Measurements from ENCODE around the gene TRPM3. TPM values are rescaled to one million over a fixed set of nuclear protein-coding genes. Genes with fewer than 3 reads are reported as not detected.
"Not testable (repeated sequence)": the region's sequence is repeated elsewhere in the genome, so short reads cannot be mapped to it uniquely, and the experiment has no call there.

TRPM3 gene
- total RNA-seq, 1 experiment from 2014 or later: 0.07 TPM

GRCh38 chr9:70998962-70999361 lies 122.5 kb downstream of the TRPM3 start:
- DNase-seq (ENCODE audit: low read depth): peak; percentile 19

GRCh38 chr9:70995511-70995910 lies 125.9 kb downstream of the TRPM3 start:
- no peak for DNase-seq (ENCODE audit: low read depth)

GRCh38 chr9:70994582-70994981 lies 126.8 kb downstream of the TRPM3 start:
- no peak for DNase-seq (ENCODE audit: low read depth)

GRCh38 chr9:70988551-70988950 lies 132.9 kb downstream of the TRPM3 start:
- no peak for DNase-seq (ENCODE audit: low read depth)

- DNase-seq (ENCODE audit: low read depth): no peak
Observed at GRCh38 chr9:70987986-70988385, 133.4 kb downstream of the TRPM3 start.

GRCh38 chr9:70986984-70987383 lies 134.4 kb downstream of the TRPM3 start:
- no peak for DNase-seq (ENCODE audit: low read depth)

GRCh38 chr9:70983723-70984295 lies 137.6 kb downstream of the TRPM3 start:
- DNase-seq (ENCODE audit: low read depth): no peak

- no peak for DNase-seq (ENCODE audit: low read depth)
Observed at GRCh38 chr9:70981312-70981711, 140.1 kb downstream of the TRPM3 start.

GRCh38 chr9:70979966-70980365 lies 141.5 kb downstream of the TRPM3 start:
- no peak for DNase-seq (ENCODE audit: low read depth)

GRCh38 chr9:70978085-70978484 lies 143.3 kb downstream of the TRPM3 start:
- DNase-seq (ENCODE audit: low read depth): no peak

GRCh38 chr9:70975821-70976220 lies 145.6 kb downstream of the TRPM3 start:
- no peak for DNase-seq (ENCODE audit: low read depth)

GRCh38 chr9:70971723-70972122 lies 149.7 kb downstream of the TRPM3 start:
- DNase-seq (ENCODE audit: low read depth): no peak

- DNase-seq (ENCODE audit: low read depth): not testable (repeated sequence)
Observed at GRCh38 chr9:70966380-70966779, 155.0 kb downstream of the TRPM3 start.

GRCh38 chr9:70964861-70965260 lies 156.6 kb downstream of the TRPM3 start:
- DNase-seq (ENCODE audit: low read depth): no peak

- no peak for DNase-seq (ENCODE audit: low read depth)
Observed at GRCh38 chr9:70963554-70963953, 157.9 kb downstream of the TRPM3 start.

- DNase-seq (ENCODE audit: low read depth): peak; percentile 25
Observed at GRCh38 chr9:70962761-70963440, 158.5 kb downstream of the TRPM3 start.

GRCh38 chr9:70959366-70959765 lies 162.1 kb downstream of the TRPM3 start:
- DNase-seq (ENCODE audit: low read depth): no peak

GRCh38 chr9:70954596-70955143 lies 166.8 kb downstream of the TRPM3 start:
- no peak for DNase-seq (ENCODE audit: low read depth)

- DNase-seq (ENCODE audit: low read depth): peak; percentile 96
Observed at GRCh38 chr9:70954126-70954525, 167.3 kb downstream of the TRPM3 start.

GRCh38 chr9:70951749-70952727 lies 169.4 kb downstream of the TRPM3 start:
- no peak for DNase-seq (ENCODE audit: low read depth)

GRCh38 chr9:70950270-70950669 lies 171.2 kb downstream of the TRPM3 start:
- no peak for DNase-seq (ENCODE audit: low read depth)

GRCh38 chr9:70949239-70949638 lies 172.2 kb downstream of the TRPM3 start:
- no peak for DNase-seq (ENCODE audit: low read depth)
